Suprapubic skin (tissue), 4 donors: ENCODE results near the gene NFKBIA. TPM values are rescaled to one million over a fixed set of nuclear protein-coding genes. Genes with fewer than 3 reads are reported as not detected.

Source experiments
- DNase-seq, 2 donors: peaks; one replicate each; pipeline ENCODE4 v3.0.0-alpha.2; 2019; ENCODE audit warnings: low spot score in 2 of 2
- H3K27ac ChIP-seq: fragments of 200-600 bp; sonication (generic); one replicate; pipeline ENCODE4 v1.5.1; 2019
- H3K27me3 ChIP-seq: fragments of 200-600 bp; sonication (generic); one replicate; pipeline ENCODE4 v1.5.1; 2019
- H3K36me3 ChIP-seq: fragments of 200-600 bp; sonication (generic); one replicate; pipeline ENCODE4 v1.5.1; 2019
- H3K4me1 ChIP-seq: fragments of 200-600 bp; sonication (generic); one replicate; pipeline ENCODE4 v1.5.1; 2019
- H3K4me3 ChIP-seq: fragments of 200-600 bp; sonication (generic); one replicate; pipeline ENCODE4 v1.5.1; 2019; ENCODE audit warnings: mild to moderate bottlenecking
- H3K9me3 ChIP-seq: fragments of 200-600 bp; sonication (generic); one replicate; pipeline ENCODE4 v1.5.1; 2019
- CTCF ChIP-seq, 2 donors: fragments of 200-600 bp in 1 of 2; fragments of 450-650 bp in 1 of 2; sonication (generic) in 1 of 2; IDR thresholded peaks; one replicate each; pipeline ENCODE4 v1.5.1; 2016 to 2019; ENCODE audit warnings: antibody characterized with exemption in 2 of 2, mild to moderate bottlenecking in 1 of 2, moderate library complexity in 1 of 2
- EP300 ChIP-seq: sonication (generic); formaldehyde crosslinking; IDR thresholded peaks from one replicate; pipeline ENCODE4 v1.6.1; 2017; ENCODE audit warnings: antibody characterized with exemption
- POLR2A ChIP-seq, 2 donors: fragments of 450-650 bp; IDR thresholded peaks; one replicate each; pipeline ENCODE4 v1.6.1; 2017; ENCODE audit warnings: antibody characterized with exemption in 2 of 2, mild to moderate bottlenecking in 2 of 2, moderate library complexity in 2 of 2
- POLR2AphosphoS5 ChIP-seq, 3 donors: sonication (generic); formaldehyde crosslinking; IDR thresholded peaks; one replicate each; pipeline ENCODE4 v1.6.1; 2017; ENCODE audit warnings: antibody characterized with exemption in 3 of 3
- WGBS: methylation state at CpG from one replicate; pipeline ENCODE4 v1.1.5; 2018; 5-methylcytosine and 5-hydroxymethylcytosine counted together
- total RNA-seq, 4 donors: library from RNA; depleted of rRNA; stranded (reverse); fragments of >200 nt; gene quantifications; one replicate each; pipeline ENCODE4 v1.1.0, GENCODE V29; 2016

Gene NFKBIA
- total RNA-seq, 4 donors from 2014 or later: 510 to 768 (median 735) TPM

GRCh38 chr14:35425850-35426249, 21.3 kb upstream of the NFKBIA start:
- H3K27ac ChIP-seq: no peak overlapping the region
- H3K9me3 ChIP-seq: no peaks in the 10 kb centered on the region
- H3K27me3 ChIP-seq: no peaks in the 10 kb centered on the region
- H3K36me3 ChIP-seq: no peaks in the 10 kb centered on the region
- no peak overlapping the region for H3K4me3 ChIP-seq
- TF ChIP-seq CTCF (IDR thresholded peaks at IDR 0.05): no peak
- no peak for TF ChIP-seq EP300
- TF ChIP-seq POLR2A (IDR thresholded peaks at IDR 0.05): no peak
- TF ChIP-seq POLR2AphosphoS5 (IDR thresholded peaks at IDR 0.05): no peak
- peaks cover 6% of the 10 kb centered on the region for H3K4me1 ChIP-seq
- no peak for DNase-seq
- WGBS: 79% methylated on average over 2 of the region's 2 CpGs

DNA sequence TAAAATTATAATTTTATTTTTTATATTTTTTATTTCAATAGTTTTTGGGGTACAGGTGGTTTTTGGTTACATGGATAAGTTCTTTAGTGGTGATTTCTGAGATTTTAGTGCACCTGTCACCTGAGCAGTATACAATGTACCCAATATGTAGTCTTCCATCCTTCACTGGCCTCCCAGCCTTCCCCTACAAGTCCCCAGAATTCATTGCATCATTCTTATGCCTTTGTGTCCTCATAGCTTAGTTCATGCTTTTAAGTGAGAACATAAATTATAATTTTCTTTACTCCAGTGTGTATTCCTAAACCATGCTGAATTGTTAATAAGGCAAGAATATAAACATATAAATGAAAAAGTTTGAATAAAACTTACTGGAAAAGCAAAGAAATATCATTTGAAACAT, 19.1 kb upstream of the NFKBIA start:
- H3K27me3 ChIP-seq: no peaks in the 10 kb centered on the region
- H3K4me3 ChIP-seq: no peak overlapping the region
- no peak for TF ChIP-seq CTCF (IDR thresholded peaks at IDR 0.05)
- TF ChIP-seq POLR2A (IDR thresholded peaks at IDR 0.05): no peak
- TF ChIP-seq POLR2AphosphoS5 (IDR thresholded peaks at IDR 0.05): no peak
- no peak for TF ChIP-seq EP300
- no peak overlapping the region for H3K27ac ChIP-seq
- no peaks in the 10 kb centered on the region for H3K36me3 ChIP-seq
- peaks cover 10% of the 10 kb centered on the region for H3K4me1 ChIP-seq
- no peak for DNase-seq
- H3K9me3 ChIP-seq: no peaks in the 10 kb centered on the region

GRCh38 chr14:35420036-35420811, 15.7 kb upstream of the NFKBIA start:
- DNase-seq: no peak
- Histone ChIP-seq H3K36me3 (no peaks in the 10 kb centered on the region), H3K4me1 (peaks cover 10% of the 10 kb centered on the region), H3K4me3 (no peak overlapping the region), H3K27ac (no peak overlapping the region), H3K27me3 (no peaks in the 10 kb centered on the region), H3K9me3 (no peaks in the 10 kb centered on the region)
- 58% methylated on average over 7 of the region's 7 CpGs for WGBS
- TF ChIP-seq POLR2A (IDR thresholded peaks at IDR 0.05): no peak
- no peak for TF ChIP-seq EP300
- no peak for TF ChIP-seq POLR2AphosphoS5 (IDR thresholded peaks at IDR 0.05)
- TF ChIP-seq CTCF (IDR thresholded peaks at IDR 0.05): no peak

GRCh38 chr14:35419429-35419841, 14.9 kb upstream of the NFKBIA start:
- no peaks in the 10 kb centered on the region for H3K9me3 ChIP-seq
- H3K4me1 ChIP-seq: peaks cover 10% of the 10 kb centered on the region
- 79% methylated on average over 7 of the region's 7 CpGs for WGBS
- no peak overlapping the region for H3K27ac ChIP-seq
- no peaks in the 10 kb centered on the region for H3K27me3 ChIP-seq
- no peak for DNase-seq
- TF ChIP-seq EP300: no peak
- no peak for TF ChIP-seq CTCF (IDR thresholded peaks at IDR 0.05)
- no peak for TF ChIP-seq POLR2AphosphoS5 (IDR thresholded peaks at IDR 0.05)
- no peak for TF ChIP-seq POLR2A (IDR thresholded peaks at IDR 0.05)
- no peaks in the 10 kb centered on the region for H3K36me3 ChIP-seq
- H3K4me3 ChIP-seq: no peak overlapping the region

DNA sequence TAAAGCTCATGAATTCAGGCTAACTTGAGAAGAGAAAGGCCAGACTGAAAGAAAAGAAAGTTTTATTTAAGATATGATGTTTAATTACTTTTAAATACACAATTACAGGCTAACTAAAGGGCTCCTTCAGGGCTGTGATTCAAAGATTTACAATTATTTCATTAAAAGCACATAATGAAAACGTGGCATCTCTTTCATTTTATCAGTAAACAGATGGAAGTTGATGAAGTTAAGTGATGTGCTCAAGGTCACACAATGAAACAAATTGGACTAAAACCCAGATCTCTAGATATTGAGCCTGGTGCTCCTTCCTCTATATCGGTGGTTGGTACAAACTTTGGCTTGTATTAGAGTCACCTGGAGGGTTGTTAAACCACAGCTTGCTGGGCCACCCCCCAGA, 13.5 kb upstream of the NFKBIA start:
- no peak for DNase-seq
- 76% methylated on average over 2 of the region's 2 CpGs for WGBS
- no peak overlapping the region for H3K4me3 ChIP-seq
- no peak overlapping the region for H3K27ac ChIP-seq
- H3K27me3 ChIP-seq: no peaks in the 10 kb centered on the region
- TF ChIP-seq CTCF (IDR thresholded peaks at IDR 0.05) (no peak), POLR2AphosphoS5 (IDR thresholded peaks at IDR 0.05) (no peak), EP300 (no peak), POLR2A (IDR thresholded peaks at IDR 0.05) (no peak)
- no peaks in the 10 kb centered on the region for H3K36me3 ChIP-seq
- no peaks in the 10 kb centered on the region for H3K9me3 ChIP-seq
- peaks cover 11% of the 10 kb centered on the region for H3K4me1 ChIP-seq
